GM12892 (cell line): ENCODE data around the gene CXCL8.

Source experiments
- POLR2A ChIP-seq: IDR thresholded peaks from 2 replicates; pipeline ENCODE4 v1.6.1; 2011; ENCODE audit warnings: low read depth, low read length, control low read depth
- POLR2AphosphoS5 ChIP-seq: IDR thresholded peaks from 2 replicates; pipeline ENCODE4 v1.6.1; 2011; ENCODE audit warnings: low read depth, low read length, control low read depth
- TAF1 ChIP-seq: IDR thresholded peaks from 2 replicates; pipeline ENCODE4 v1.6.1; 2011; ENCODE audit warnings: low read depth, mild to moderate bottlenecking, control low read depth, low read length, borderline replicate concordance

DNA sequence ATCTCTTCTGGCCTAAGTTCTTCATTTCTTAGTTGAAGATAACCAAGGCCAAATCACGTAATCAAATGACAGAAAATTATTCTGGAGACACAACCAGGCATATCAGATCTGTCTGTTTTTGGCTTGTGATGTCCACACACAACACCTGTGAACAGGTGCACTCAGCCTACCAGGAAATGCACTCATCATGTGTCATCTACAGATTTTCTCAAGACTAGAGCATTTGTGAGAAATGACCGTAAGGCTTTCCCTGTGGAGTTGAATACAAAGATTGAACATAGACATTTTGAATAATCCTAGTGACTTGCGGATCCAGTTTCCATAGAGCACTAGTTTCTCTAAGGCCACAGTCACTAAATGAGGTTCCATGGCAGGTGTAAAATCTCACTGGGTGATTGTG, 26.7 kb upstream of the CXCL8 start:
- TF ChIP-seq POLR2AphosphoS5: no peak
- no peak for TF ChIP-seq POLR2A
- TF ChIP-seq TAF1: no peak
